HCT116 (cell line): ENCODE results near the gene MYO1G. TPM values are rescaled to one million over a fixed set of nuclear protein-coding genes. Genes with fewer than 3 reads are reported as not detected.

ENCODE experiments used
- ATAC-seq: fragments of 200-7000 bp; cut with Tn5 transposase; 2 replicates; pipeline ENCODE4 v1.9.1; 2020; ENCODE audit warnings: mild to moderate bottlenecking, moderate library complexity
- BruUV-seq: library from RNA; stranded (reverse); fragments of 400-500 nt; replicated peaks from 2 replicates; lab custom pipeline; 2021; lab: Mats Ljungman, UMichigan
- CTCF ChIA-PET: fragments of 300-600 bp; sonication (Branson Sonifier 250); formaldehyde crosslinking; loops from one replicate; lab custom pipeline; 2021; ENCODE audit warnings: antibody characterized with exemption; lab: Charles Lee
- POLR2A ChIA-PET: fragments of 300-600, 350-600 bp; sonication (Branson Sonifier 250); formaldehyde crosslinking; loops from one replicate; lab custom pipeline; 2021; ENCODE audit warnings: antibody characterized with exemption; lab: Charles Lee
- RAD21 ChIA-PET, 2 experiments: fragments of 300-600 bp; sonication (Branson Sonifier 250); formaldehyde crosslinking; loops; one replicate each; lab custom pipeline; 2023; ENCODE audit warnings: low total read pairs in 2 of 2; ENCODE audit not compliant: uncharacterized antibody in 2 of 2, unreplicated experiment in 2 of 2, low non-redundant PET in 1 of 2; lab: Charles Lee
- DNase-seq: peaks from one replicate; pipeline ENCODE4 v3.0.0-alpha.2; 2010; ENCODE audit warnings: low read depth, low spot score
- H2AFZ ChIP-seq: fragments of 200-600 bp; shearing (Covaris generic), sonication (generic); 2 replicates; pipeline ENCODE4 v1.6.1; 2017; ENCODE audit warnings: low read depth, mixed run types, mixed read lengths, antibody characterized with exemption, low read length; ENCODE audit not compliant: poor library complexity, severe bottlenecking
- H3K27ac ChIP-seq: 2 replicates; pipeline ENCODE4 v1.5.1; 2012; ENCODE audit warnings: low read depth, low read length
- H3K27me3 ChIP-seq: fragments of 200-600 bp; sonication (generic); 2 replicates; pipeline ENCODE4 v1.6.1; 2016; ENCODE audit warnings: mixed run types, low read length, mixed read lengths; ENCODE audit not compliant: insufficient read depth
- H3K36me3 ChIP-seq, 2 experiments: fragments of 200-500 bp in 1 of 2; fragments of 200-600 bp in 1 of 2; sonication (Bioruptor generic) in 1 of 2; sonication (generic) in 1 of 2; 2 replicates each; pipeline versions ENCODE4 v1.5.1 to v1.6.1; 2014 to 2016; ENCODE audit warnings: low read length in 2 of 2, inconsistent platforms in 1 of 2, mixed read lengths in 1 of 2, mixed run types in 1 of 2; ENCODE audit not compliant: insufficient read depth in 2 of 2, control insufficient read depth in 1 of 2
- H3K4me1 ChIP-seq, 2 experiments: fragments of 200-600 bp in 1 of 2; sonication (generic) in 1 of 2; 2 replicates each; pipeline versions ENCODE4 v1.5.1 to v1.6.1; 2012 to 2017; ENCODE audit warnings: low read length in 2 of 2, inconsistent platforms in 1 of 2, mild to moderate bottlenecking in 1 of 2, mixed read lengths in 1 of 2, mixed run types in 1 of 2, moderate library complexity in 1 of 2; ENCODE audit not compliant: insufficient read depth in 2 of 2, control insufficient read depth in 1 of 2
- H3K4me2 ChIP-seq: fragments of 200-600 bp; sonication (generic); 2 replicates; pipeline ENCODE4 v1.6.1; 2017; ENCODE audit warnings: mixed run types, low read length, mixed read lengths
- H3K4me3 ChIP-seq, 2 experiments: fragments of 200-600 bp in 1 of 2; sonication (generic) in 1 of 2; replicated peaks in 1 of 2; 2 replicates each; pipeline ENCODE4 v1.5.1; 2011 to 2016; ENCODE audit warnings: low read length in 2 of 2, control low read depth in 1 of 2, low read depth in 1 of 2, mild to moderate bottlenecking in 1 of 2, mixed read lengths in 1 of 2, mixed run types in 1 of 2
- H3K79me2 ChIP-seq: fragments of 200-600 bp; sonication (generic); 2 replicates; pipeline ENCODE4 v1.6.1; 2017; ENCODE audit warnings: mild to moderate bottlenecking, mixed run types, low read length, moderate library complexity, mixed read lengths; ENCODE audit not compliant: insufficient read depth
- H3K9ac ChIP-seq: fragments of 200-600 bp; sonication (generic); 2 replicates; pipeline ENCODE4 v1.6.1; 2016; ENCODE audit warnings: low read length, mixed read lengths
- H3K9me2 ChIP-seq: fragments of 200-600 bp; sonication (generic), shearing (Covaris generic); 2 replicates; pipeline ENCODE4 v1.6.1; 2017; ENCODE audit warnings: mixed run types, mild to moderate bottlenecking, moderate library complexity; ENCODE audit not compliant: insufficient read depth
- H3K9me3 ChIP-seq, 2 experiments: fragments of 200-500 bp in 1 of 2; fragments of 200-600 bp in 1 of 2; sonication (Bioruptor generic) in 1 of 2; sonication (generic) in 1 of 2; 2 replicates each; pipeline ENCODE4 v1.6.1; 2014 to 2017; ENCODE audit warnings: low read length in 2 of 2, mixed read lengths in 2 of 2, inconsistent platforms in 1 of 2, low read depth in 1 of 2, mild to moderate bottlenecking in 1 of 2, mixed run types in 1 of 2, moderate library complexity in 1 of 2; ENCODE audit not compliant: control insufficient read depth in 1 of 2, insufficient read depth in 1 of 2
- H4K20me1 ChIP-seq: fragments of 200-600 bp; sonication (generic), shearing (Covaris generic); 2 replicates; pipeline ENCODE4 v1.6.1; 2017; ENCODE audit warnings: mixed run types, mild to moderate bottlenecking, moderate library complexity; ENCODE audit not compliant: insufficient read depth
- ATF3 ChIP-seq: IDR thresholded peaks from 2 replicates; pipeline ENCODE4 v1.6.1; 2012
- CBX3 ChIP-seq: IDR thresholded peaks from 2 replicates; pipeline ENCODE4 v1.6.1; 2012; ENCODE audit warnings: low read depth
- CTCF ChIP-seq, 3 experiments: fragments of 200-600 bp in 1 of 3; sonication (generic) in 1 of 3; IDR thresholded peaks in 2 of 3; conservative IDR thresholded peaks in 1 of 3; 2 replicates each; pipeline ENCODE4 v1.5.1; 2012 to 2017; ENCODE audit warnings: low read depth in 2 of 3, low read length in 2 of 3, antibody characterized with exemption in 1 of 3, borderline replicate concordance in 1 of 3, control low read depth in 1 of 3, mild to moderate bottlenecking in 1 of 3, mixed read lengths in 1 of 3, mixed run types in 1 of 3, moderate library complexity in 1 of 3; ENCODE audit not compliant: insufficient read depth in 1 of 3
- EGR1 ChIP-seq: IDR thresholded peaks from 2 replicates; pipeline ENCODE4 v1.6.1; 2012; ENCODE audit warnings: low read depth
- ELF1 ChIP-seq: IDR thresholded peaks from 2 replicates; pipeline ENCODE4 v1.6.1; 2012; ENCODE audit warnings: low read depth, borderline replicate concordance
- EZH2 ChIP-seq: fragments of 200-600 bp; sonication (generic); IDR thresholded peaks from 2 replicates; pipeline ENCODE4 v1.6.1; 2017; ENCODE audit warnings: antibody characterized with exemption, mixed run types
- FOSL1 ChIP-seq: IDR thresholded peaks from 2 replicates; pipeline ENCODE4 v1.6.1; 2012; ENCODE audit warnings: low read depth
- JUND ChIP-seq: IDR thresholded peaks from 2 replicates; pipeline ENCODE4 v1.6.1; 2012
- MAX ChIP-seq: IDR thresholded peaks from 2 replicates; pipeline ENCODE4 v1.6.1; 2012
- POLR2A ChIP-seq: IDR thresholded peaks from 2 replicates; pipeline ENCODE4 v1.7.0; 2011; ENCODE audit warnings: borderline replicate concordance; ENCODE audit not compliant: insufficient read depth, insufficient read length; ENCODE audit errors: extremely low read depth
- POLR2AphosphoS5 ChIP-seq: IDR thresholded peaks from 2 replicates; pipeline ENCODE4 v1.6.1; 2011; ENCODE audit warnings: mild to moderate bottlenecking, low read depth, low read length, moderate library complexity
- RAD21 ChIP-seq: IDR thresholded peaks from 2 replicates; pipeline ENCODE4 v1.6.1; 2012; ENCODE audit warnings: low read depth, mild to moderate bottlenecking
- SIN3A ChIP-seq: IDR thresholded peaks from 2 replicates; pipeline ENCODE4 v1.6.1; 2012; ENCODE audit warnings: low read depth
- TCF7L2 ChIP-seq: IDR thresholded peaks from 2 replicates; pipeline ENCODE4 v1.7.0; 2011; ENCODE audit warnings: borderline replicate concordance, inconsistent platforms; ENCODE audit not compliant: insufficient read depth, insufficient read length; ENCODE audit errors: extremely low read depth
- ZBTB33 ChIP-seq: IDR thresholded peaks from 2 replicates; pipeline ENCODE4 v1.6.1; 2011; ENCODE audit warnings: mild to moderate bottlenecking, low read length, moderate library complexity; ENCODE audit not compliant: insufficient replicate concordance; ENCODE audit errors: extremely low read depth
- ZFX ChIP-seq: fragments of 450-650 bp; IDR thresholded peaks from 2 replicates; pipeline ENCODE4 v1.6.1; 2017
- intact Hi-C: fragments of 100-400 bp; cut with micrococcal nuclease; formaldehyde crosslinking; loops from 2 replicates; pipeline ENCODE4 v1.10.0; 2022
- total RNA-seq: library from RNA; stranded (reverse); gene quantifications from one replicate; pipeline ENCODE4 v1.2.1, GENCODE V29; 2021; ENCODE audit not compliant: unreplicated experiment

The MYO1G gene
- total RNA-seq, 1 experiment from 2014 or later, result 0.74 TPM

- H3K27ac ChIP-seq, result no peak overlapping the region
- ChIA-PET POLR2A (no interaction called here), CTCF (interaction anchor here (0.6 kb wide), 1 partner anchor 158 kb away, joined by 3 read pairs; no protein-coding TSS in a partner anchor), RAD21 (no interaction called here)
- DNase-seq (no peak), ATAC-seq (no peak)
- H3K9me2 ChIP-seq, result no peaks in the 10 kb centered on the region
- no peak overlapping the region for H2AFZ ChIP-seq
- peaks cover 0 to 16% of the 10 kb centered on the region in 2 experiments; a peak in 2 of 4 replicates for H3K4me1 ChIP-seq
- no TSS peak for BruUV-seq
- no peak overlapping the region for H3K4me3 ChIP-seq
- no peaks in the 10 kb centered on the region; the same call in 1 of the 2 replicates for H4K20me1 ChIP-seq
- intact Hi-C loops, result no loop called here
- TF ChIP-seq SIN3A, result no peak
- TF ChIP-seq ELF1, result no peak
- no peak for TF ChIP-seq ZBTB33
- TF ChIP-seq CTCF (IDR thresholded peaks at IDR 0.05 in 2 of 3, conservative IDR thresholded peaks at IDR 0.05 in 1 of 3; ENCODE audit: borderline replicate concordance in 1 of 3, insufficient read depth in 1 of 3, low read depth in 2 of 3, low read length in 2 of 3), result no peak
- TF ChIP-seq MAX, result no peak
- no peak for TF ChIP-seq ATF3
- TF ChIP-seq ZFX, result no peak
- no peak for TF ChIP-seq FOSL1
- no peak for TF ChIP-seq EZH2
- no peak for TF ChIP-seq POLR2AphosphoS5
- no peak for TF ChIP-seq JUND
- no peak for TF ChIP-seq CBX3
- no peak for TF ChIP-seq POLR2A
- no peak for TF ChIP-seq RAD21
- TF ChIP-seq EGR1, result no peak
- TF ChIP-seq TCF7L2, result no peak
- H3K9me3 ChIP-seq, result no peaks in the 10 kb centered on the region
- H3K9ac ChIP-seq, result no peak overlapping the region
- H3K4me2 ChIP-seq, result no peak overlapping the region
- H3K27me3 ChIP-seq, result no peaks in the 10 kb centered on the region
- H3K36me3 ChIP-seq, result peaks cover 3 to 6% of the 10 kb centered on the region in 2 experiments; a peak in 3 of 4 replicates
- no peaks in the 10 kb centered on the region for H3K79me2 ChIP-seq
These were observed 1.4 kb downstream of the MYO1G start for GRCh38 chr7:44977304-44977958.
